ENCODE measurements around the gene KCNA2.
A peak's percentile ranks its signal among the peaks of the same experiment; 100 is the strongest.

KCNA2 gene

DNA sequence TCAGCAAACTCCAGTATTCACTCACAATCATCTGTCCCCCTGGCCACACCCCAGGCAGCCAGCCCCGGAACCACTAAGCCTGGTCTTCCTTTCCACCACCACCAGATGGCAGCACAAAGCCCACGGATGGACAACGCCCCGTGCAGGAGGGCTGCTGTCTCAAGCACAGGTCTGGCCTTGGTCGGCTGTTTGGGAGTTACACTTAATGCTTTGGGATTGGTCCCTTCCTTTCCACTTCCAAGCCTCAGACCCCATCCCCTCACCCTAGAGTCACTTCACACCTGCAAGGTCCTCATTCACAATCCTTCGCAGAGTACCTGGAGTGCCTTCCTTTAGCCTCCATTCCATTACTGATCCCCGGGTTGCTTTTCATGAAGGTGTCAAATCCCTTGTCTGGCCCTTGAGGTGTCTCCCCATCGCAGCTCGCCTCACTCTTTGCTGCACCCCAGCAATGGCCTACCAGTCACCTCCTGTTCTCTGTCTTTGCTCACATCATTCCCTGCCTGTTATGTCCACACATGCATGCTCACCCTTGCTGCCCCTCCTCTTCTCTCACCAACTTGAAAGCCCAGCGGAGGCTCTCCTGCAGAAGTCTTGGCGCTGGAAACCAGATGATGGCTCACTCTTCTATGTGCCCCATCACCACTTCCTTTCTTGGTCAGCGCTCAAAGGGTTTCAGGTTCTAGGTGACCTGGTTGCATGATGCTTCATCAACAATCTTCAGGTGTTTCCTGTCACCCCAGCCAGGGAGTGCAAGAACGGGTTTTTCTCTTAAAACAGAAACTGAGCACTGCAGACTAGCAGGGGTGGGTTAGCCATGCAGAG lies 24.9 kb upstream of the KCNA2 start:
- DNase-seq (ENCODE audit: low read depth), result no peak
- no peak overlapping the region for H3K4me3 ChIP-seq (ENCODE audit: low read depth, low read length)

DNA sequence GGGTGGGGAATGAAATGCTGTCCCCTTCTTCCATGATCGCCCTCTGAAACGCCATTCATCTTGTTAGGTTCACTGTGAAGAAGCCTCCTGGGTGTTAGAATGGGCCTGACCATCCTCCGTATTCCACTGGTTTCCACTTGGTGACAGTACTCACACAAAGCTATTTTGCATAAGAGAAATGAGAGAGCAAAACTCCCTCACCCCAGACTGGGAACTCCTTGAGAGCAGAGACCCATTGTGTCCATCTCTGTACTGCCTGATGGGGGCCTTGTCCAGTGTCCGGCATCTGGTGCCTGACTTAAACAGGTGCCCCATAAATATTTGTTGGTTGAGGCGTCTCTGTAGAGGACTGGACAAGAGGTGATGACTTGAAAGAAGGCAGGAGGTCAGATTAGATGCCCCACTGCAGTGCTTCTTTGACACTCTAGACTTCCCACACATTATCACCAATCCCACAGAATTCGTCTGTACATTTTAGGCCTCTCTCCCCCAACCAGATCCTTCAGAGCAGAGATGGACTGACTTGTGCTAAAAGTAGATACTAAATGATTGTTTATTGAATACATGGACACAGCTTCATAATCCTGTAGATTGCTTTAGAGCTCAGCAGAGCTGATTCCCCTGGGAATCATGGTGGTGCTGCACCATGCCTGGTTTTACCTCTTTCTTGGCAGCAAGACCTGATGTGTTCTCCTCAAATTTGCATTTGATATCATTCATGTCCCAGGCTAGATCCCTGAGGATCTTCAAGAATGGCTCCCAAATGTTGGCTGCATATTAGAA lies 22.4 kb upstream of the KCNA2 start:
- H3K4me3 ChIP-seq (ENCODE audit: low read depth, low read length), result no peak overlapping the region
- DNase-seq (ENCODE audit: low read depth), result no peak

DNA sequence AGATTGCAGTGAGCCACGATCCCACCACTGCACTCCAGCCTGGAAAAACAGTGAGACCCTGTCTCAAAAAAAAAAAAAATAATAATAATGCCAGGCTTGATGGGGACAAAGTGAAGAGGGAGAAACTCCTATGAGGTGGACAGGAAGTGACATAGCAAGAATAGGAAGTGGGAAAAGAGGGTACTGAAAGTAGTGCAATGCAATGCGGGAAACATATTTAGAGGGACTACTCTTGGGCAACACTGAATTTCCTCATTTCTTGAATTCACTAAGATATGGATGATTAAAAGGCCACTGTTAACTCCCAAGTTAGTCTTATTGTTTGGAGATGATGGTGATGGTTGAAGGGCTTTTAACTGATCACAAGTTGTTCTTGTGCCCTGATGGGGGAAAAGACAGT lies 21.6 kb upstream of the KCNA2 start:
- H3K4me3 ChIP-seq (ENCODE audit: low read depth, low read length), result no peak overlapping the region
- no peak for DNase-seq (ENCODE audit: low read depth)

DNA sequence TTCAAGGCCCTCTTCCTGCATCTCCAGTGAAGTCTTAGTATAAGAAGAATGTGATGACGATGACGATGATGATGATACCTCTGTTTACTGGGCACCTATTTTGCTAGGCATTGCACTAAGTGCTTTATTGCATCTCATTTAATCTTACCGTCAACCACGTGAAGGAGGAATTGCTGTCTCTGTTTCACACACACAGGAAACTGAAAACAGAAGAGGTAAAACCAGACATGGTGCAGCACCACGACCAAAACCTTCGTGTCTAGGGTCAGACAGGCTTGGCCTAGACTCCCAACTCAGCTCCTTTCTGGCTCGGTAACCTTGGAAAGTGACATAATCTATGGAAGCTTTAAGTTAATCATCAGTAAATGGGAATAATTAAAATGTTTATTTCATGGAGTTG lies 20.7 kb upstream of the KCNA2 start:
- no peak overlapping the region for H3K4me3 ChIP-seq (ENCODE audit: low read depth, low read length)
- no peak for DNase-seq (ENCODE audit: low read depth)

DNA sequence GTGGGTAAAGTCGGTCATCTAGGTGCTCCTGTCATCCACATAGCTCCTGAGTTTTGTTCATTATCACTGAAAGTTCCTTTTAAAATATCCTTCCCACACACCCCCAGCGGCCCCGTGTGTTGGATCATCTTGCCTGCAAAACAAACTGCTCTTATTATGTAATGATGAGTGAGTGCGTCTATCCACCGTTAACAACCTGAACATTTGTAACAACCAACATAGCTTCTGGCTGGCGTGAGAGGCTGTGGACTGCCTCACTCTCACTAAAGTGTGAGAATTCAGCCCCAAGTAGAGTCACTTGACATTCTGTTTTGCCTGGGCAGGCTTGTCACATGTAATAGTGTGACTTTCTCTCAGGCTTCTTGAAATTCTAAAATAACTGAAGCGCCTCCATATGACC lies 14.5 kb upstream of the KCNA2 start:
- H3K4me3 ChIP-seq (ENCODE audit: low read depth, low read length), result no peak overlapping the region
- DNase-seq (ENCODE audit: low read depth), result no peak

DNA sequence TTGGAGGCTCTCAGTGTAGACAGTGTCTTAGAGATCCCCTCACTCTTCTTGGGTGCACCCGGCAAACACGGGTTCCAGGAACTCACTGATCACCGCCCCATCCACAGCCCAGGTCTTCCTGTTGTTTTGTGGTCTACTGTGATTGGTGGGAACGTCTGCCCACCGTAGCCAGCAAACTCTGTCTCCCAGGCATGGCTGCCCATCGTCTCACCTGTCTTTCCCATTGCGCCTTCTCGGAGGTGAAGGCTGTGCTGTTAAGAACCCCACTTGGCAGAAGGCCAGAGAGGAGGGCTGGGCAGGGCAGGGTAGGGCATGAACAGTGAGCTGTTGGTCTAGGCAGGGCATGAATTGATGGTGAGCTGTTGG lies 14.1 kb upstream of the KCNA2 start:
- no peak for DNase-seq (ENCODE audit: low read depth)
- no peak overlapping the region for H3K4me3 ChIP-seq (ENCODE audit: low read depth, low read length)

DNA sequence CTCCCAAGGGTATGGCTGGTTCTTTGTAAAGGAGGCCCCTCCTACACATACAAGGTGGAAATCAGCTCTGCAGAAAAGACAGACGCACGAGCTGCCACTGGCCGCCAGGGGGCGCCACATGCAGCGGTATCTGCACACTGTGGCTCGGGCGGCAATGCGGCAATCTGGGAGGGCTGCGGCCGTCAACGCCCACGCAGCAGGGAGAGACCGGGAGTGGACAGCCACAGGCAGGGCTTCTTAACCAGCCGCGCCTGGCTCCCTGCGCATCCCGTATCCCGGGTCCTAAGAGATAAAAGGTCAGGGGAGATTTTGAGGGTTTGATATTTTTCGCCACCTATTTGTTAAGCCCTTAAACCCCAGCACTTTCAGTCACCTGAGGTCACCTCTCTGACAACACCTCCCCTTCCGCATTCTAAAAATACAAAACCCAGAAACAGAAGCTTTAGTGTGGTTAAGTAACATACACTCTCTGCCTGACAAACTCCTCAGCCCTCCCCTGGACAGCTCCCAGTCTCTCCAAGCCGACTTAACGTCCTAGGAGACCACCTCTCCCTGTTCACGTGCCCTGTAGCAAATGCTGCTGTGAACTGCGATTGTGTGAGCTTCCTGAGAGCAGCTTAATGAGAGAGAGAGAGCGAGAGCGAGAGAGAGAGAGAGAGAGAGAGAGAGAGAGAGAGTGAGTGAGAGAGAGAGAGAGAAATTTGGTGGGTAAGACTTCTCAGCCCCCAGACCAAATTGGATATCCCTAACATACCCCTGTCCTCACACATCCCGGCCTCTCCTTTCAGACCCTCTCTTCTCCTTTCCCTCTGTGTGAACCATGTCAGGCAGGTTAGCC lies 13.5 kb upstream of the KCNA2 start:
- DNase-seq (ENCODE audit: low read depth), result peak; percentile 8

DNA sequence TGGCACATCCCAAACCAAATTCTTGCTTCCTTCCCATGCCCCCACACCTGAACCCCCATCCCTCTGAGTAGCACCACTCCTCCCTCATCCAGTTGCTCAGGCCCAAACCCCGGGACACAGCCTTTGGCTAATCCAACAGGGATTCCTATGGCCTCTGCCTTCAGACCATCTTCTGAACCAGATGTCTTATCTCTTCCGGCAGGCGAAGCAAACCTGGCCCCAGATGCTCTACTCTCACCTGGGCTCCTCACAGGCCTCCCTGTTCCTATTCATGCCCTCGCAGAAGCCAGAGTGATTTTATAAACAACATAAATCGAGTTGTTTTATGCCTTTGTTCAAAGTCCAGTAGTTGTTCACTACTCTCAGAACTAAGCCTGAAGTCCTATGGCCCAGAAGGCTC lies 12.5 kb upstream of the KCNA2 start:
- no peak overlapping the region for H3K4me3 ChIP-seq (ENCODE audit: low read depth, low read length)

More for the DNA sequence above, 13.5 kb upstream of the KCNA2 start:
- H3K4me3 ChIP-seq (ENCODE audit: low read depth, low read length), result no peak overlapping the region

DNA sequence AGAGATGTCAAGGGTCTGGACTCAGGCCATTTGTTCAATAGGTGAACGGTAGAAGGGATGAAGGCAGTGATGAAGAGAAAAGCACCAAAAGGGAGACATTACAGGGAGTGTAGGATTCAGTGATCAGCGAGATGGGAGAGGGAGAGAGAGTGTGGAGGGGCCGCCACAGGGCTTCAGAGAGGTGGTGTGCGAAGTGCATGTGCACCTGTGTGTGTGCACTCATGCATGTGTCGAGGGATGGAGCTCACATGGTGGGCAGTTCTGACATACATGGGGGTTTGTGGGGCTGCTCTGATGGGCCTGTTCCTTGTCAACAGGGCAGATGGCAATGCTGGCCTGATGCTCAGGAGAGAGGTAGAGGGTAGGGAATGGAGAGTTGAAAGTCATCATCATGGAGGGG lies 11.4 kb upstream of the KCNA2 start:
- H3K4me3 ChIP-seq (ENCODE audit: low read depth, low read length), result no peak overlapping the region
- DNase-seq (ENCODE audit: low read depth), result no peak

More for the DNA sequence above, 12.5 kb upstream of the KCNA2 start:
- DNase-seq (ENCODE audit: low read depth), result no peak

DNA sequence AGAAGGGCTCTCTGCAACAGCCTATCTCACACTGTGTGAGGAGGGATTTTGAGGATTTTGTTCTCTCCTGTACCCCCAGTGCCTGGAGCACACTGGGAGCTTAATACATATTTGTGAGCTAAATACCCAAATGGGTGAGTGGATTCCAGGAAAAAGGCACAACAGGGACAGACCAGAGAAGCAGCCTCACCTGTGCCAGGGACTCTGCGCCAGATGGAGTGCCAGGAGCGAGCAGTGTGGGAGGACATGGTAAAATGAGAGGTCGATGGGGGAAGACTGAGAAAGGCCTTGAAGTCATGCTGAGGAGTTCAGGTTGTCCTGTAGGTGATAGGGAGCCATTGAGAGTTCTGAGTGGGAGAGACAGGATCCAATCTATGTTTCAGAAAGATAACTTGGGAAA lies 11.0 kb upstream of the KCNA2 start:
- DNase-seq (ENCODE audit: low read depth), result no peak
- H3K4me3 ChIP-seq (ENCODE audit: low read depth, low read length), result no peak overlapping the region

DNA sequence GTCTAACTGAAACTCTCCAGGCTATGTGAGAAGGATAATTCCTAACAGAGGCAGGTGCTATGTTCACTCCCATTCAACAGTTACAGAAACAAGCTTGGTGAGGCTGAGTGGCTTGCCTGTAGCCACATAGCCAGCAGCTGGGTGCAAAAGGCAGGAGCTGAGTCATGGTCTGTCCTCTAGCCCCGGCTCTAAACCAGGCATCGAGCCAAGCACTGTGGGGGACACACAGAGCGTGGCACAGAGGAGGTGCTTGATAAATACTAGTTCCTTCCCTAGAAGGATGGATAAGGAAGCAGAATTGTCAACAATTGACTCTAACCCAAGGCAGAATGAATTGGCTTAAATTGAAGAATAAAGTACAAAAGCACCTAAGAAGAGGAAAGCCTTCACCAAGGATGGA lies 10.4 kb upstream of the KCNA2 start:
- H3K4me3 ChIP-seq (ENCODE audit: low read depth, low read length), result no peak overlapping the region
- no peak for DNase-seq (ENCODE audit: low read depth)

DNA sequence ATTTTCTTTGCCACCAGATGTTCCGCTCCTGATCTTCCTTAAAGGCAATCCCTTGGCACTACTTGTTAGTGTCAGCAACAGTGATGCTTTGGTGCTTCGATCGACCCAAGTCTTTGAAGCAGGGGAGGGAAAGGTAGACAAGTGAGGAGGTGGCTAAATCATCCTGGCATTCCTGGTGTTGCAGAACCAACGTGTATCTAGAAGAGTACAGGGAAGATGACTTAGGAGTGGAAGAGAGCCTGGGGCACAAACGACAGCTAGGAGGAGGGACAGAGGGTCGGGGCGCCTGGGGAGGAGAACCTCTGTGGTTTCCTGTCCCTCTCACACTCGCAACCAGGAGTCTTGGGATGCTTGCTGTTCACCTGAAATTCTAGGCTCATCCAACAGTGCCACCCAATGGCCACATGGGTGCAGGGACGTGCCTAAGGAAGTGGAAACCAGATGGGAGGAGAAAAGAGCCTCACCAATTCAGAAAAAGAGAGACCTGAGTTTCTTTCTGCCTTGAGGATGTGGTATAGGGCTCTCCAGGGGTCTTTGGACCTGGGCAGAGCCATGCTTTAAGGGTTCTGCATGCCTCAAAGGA lies 9.5 kb upstream of the KCNA2 start:
- DNase-seq (ENCODE audit: low read depth), result no peak
- no peak overlapping the region for H3K4me3 ChIP-seq (ENCODE audit: low read depth, low read length)

DNA sequence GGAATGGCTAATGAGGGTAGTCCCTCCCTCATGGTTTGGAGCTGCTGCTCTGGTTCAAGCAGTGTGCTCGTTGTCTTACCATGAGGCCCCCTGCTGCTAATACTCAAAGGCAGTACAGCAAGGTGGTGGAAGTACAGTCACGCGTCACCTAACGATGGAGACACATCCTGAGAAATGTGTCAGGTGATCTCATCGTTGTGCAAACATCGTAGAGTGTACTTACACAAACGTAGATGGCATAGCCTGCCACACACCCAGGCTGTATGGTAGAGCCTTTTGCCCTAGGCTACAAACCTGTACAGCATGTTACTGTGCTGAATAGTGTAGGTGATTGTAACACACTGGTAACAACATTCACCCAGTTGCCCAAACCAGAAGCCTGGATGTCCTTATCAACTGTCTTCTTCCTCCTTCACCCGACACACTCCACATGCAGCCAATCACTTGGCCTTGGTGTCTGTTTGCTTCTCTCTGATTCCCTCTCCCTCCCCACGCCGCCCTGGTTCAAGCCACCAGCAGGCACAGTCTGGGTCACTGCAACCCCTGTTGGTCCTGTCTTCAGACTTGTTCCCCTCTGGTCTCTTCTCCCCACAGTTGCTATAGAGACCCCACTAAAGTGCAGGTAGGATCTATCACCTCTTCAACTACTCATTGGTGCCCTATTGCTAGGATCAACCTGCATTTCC lies 6.0 kb upstream of the KCNA2 start:
- DNase-seq (ENCODE audit: low read depth), result no peak
- no peak overlapping the region for H3K4me3 ChIP-seq (ENCODE audit: low read depth, low read length)

DNA sequence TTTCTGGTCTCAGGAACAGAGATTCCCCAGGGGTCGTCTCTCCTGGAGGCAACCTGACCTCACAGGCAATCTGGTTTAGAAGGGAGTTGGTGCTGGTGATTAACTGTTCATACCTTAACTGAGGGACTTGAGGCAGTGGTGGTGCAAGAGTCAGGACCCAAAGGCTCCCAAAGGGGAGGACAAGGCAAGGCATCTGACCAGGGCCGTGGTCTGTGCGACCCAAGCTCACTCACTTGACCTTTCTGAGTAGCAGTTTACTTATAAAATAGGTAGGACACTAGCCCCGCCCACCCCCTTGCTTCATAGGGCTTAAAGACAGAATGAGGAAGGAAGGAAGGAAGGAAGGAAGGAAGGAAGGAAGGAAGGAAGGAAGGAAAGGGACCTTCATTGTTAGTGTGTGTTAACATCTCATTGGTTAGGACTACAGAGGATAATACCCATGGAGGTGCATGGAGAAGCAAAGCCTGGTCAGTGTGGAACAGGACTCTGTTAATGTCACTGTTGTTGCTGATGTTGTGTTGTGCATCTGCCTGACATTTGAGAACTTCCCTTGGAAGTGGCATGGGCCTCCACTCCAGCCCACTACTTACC lies 4.6 kb upstream of the KCNA2 start:
- H3K4me3 ChIP-seq (ENCODE audit: low read depth, low read length), result no peak overlapping the region
- DNase-seq (ENCODE audit: low read depth), result no peak

DNA sequence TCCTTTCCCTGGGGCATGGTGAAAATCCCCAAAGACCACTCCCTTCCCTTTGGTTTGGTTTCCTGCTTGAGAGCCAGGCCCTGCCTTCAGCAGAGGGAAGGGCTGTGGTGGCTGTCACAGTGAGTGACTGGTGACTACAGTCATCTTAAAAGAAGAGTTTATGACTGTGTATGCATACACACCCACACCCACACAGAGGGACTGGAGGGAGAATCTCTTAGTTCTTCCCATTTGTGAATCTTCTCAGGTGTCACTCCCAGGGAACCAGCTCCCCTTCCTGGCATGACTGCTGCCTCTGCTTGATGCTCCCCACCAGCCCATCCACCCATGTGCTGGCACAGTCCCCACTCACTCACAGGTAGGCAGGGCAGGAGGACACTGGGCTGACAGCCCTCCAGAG lies 3.9 kb upstream of the KCNA2 start:
- no peak overlapping the region for H3K4me3 ChIP-seq (ENCODE audit: low read depth, low read length)
- no peak for DNase-seq (ENCODE audit: low read depth)

DNA sequence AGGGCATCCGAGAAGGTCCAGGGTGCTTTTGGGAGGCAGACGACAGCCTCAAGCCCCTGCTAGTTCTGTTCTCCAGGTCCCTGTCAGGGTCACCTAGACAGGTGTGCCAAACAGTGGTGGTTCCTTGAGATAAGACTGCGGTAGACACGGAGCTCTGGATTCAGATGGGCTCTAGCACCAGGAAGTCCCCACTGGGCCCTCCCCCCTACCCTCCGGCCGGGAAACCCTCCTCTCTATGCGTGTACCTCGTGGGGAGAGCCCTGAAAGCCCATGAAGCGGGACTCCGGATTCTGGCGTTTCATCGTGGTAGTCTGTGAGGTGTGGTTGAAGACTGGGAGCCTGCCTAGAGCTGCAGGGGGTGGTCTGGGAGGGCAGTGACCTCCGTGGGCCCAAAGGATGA lies 2.1 kb upstream of the KCNA2 start:
- DNase-seq (ENCODE audit: low read depth), result no peak

DNA sequence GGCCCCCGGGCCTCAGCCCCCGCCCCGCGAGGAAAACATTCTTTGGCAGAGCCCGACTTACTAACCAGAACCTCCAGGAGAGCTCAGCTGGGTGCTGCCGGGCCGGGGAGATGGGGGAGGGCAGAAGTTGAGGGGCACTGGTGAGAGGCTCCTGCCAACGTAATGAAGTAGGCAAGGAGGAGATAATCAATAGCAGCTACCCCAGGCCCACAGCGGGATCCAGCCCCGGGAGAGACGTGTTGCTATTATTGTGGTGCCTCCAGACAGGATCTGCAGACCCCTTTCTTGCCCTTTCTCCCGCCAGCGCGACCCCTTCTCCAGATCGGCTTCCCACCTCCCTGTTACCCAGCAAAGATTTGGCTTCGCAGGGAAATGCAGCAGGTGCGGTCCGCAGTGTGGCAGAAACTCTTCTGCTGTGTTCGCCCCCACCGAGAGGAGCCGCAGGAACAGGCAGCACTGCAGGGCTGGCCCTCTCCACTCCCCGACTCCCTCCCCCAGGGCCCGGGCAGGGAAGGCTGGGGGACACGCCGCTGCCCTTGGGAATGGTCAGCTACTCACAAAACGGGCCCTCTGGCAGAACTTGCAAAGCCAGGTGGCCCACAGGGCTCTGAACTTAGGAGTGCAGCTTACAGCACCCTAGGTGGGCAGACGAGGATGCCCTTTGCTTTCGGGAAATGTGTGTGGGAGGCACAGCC lies 1.5 kb upstream of the KCNA2 start:
- H3K4me3 ChIP-seq (ENCODE audit: low read depth, low read length), result no peak overlapping the region
- no peak for DNase-seq (ENCODE audit: low read depth)

More for the DNA sequence above, 2.1 kb upstream of the KCNA2 start:
- H3K4me3 ChIP-seq (ENCODE audit: low read depth, low read length), result no peak overlapping the region

Measured in skeletal muscle cell (primary cell).